Stimulated activated CD4-positive, alpha-beta T cell treated with anti-CD3 and anti-CD28 coated beads, Interleukin-4, amount 100 ng/mL, for 24 hours (primary cell): ENCODE data around the gene TCEAL2.
A peak's percentile ranks its signal among the peaks of the same experiment; 100 is the strongest.
"Not testable (repeated sequence)": the region's sequence is repeated elsewhere in the genome, so short reads cannot be mapped to it uniquely, and the experiment has no call there.

Source experiments
- DNase-seq: peaks from one replicate; pipeline ENCODE4 v3.0.0-alpha.2; 2020

Gene TCEAL2

GRCh38 chrX:102125436-102125835, at the start of gene TCEAL2:
Gene TCEAL2 (plus strand): TSS chrX:102125679. CDS start chrX:102126831, 1,152 bp downstream.
- not testable (repeated sequence) for DNase-seq

- DNase-seq, result no peak
Measured at GRCh38 chrX:102077426-102077825, 48.1 kb upstream of the TCEAL2 start.

- DNase-seq, result no peak
Measured at GRCh38 chrX:102085706-102086105, 39.8 kb upstream of the TCEAL2 start.

GRCh38 chrX:102113367-102113766, 12.1 kb upstream of the TCEAL2 start:
- DNase-seq, result no peak

GRCh38 chrX:102115748-102116147, 9.7 kb upstream of the TCEAL2 start:
- DNase-seq, result no peak

DNA sequence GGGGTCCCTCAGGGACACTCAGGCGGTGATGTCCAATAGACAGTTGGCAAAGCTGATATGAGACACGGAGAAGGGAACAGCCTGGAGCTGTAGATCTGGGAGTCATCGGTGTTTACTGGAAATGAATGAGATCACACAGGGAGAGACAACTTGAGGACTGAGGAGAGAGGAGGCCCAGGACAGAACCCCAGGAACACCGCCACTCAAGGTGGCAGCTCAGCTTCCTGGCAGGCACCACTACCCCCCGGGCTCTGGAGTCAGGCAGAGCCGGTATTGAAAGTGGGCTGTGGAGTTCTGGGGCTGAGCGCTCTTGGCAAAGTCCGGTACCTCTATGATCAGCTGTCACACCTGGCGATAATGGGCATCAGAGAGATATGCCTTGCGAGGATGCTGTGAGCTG, 465 bp upstream of the TCEAL2 start:
- DNase-seq, result not testable (repeated sequence)

GRCh38 chrX:102126080-102126818, 770 bp downstream of the TCEAL2 start:
- DNase-seq, result not testable (repeated sequence)

DNA sequence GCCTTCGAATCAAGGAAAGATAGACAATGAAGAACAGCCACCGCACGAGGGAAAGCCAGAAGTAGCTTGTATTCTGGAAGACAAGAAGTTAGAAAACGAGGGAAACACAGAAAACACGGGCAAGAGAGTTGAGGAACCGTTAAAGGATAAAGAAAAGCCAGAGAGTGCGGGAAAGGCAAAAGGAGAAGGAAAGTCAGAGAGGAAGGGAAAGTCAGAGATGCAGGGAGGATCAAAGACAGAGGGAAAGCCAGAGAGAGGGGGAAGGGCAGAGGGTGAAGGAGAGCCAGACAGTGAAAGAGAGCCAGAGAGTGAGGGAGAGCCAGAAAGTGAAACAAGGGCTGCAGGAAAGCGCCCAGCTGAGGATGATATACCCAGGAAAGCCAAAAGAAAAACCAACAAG, 1.4 kb downstream of the TCEAL2 start:
- DNase-seq, result no peak

DNA sequence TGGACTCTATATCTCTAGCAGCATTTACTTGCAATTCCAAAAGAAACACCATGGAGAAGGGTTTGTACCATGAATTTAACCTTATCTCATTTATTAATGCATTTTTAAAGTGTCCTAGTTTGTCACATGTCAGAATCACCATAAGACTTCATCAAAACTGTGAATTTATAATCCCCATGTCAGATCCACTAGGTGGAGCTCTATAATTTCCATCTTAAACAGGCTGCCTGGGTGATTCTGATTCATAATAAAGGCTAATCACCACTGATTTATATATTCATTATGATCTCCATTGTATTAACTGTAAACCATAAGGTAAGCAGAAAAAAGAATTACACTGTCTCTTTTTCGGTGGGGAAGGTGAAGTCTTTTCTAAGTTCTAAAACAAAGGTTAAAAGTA, 4.0 kb downstream of the TCEAL2 start:
- DNase-seq, result no peak

DNA sequence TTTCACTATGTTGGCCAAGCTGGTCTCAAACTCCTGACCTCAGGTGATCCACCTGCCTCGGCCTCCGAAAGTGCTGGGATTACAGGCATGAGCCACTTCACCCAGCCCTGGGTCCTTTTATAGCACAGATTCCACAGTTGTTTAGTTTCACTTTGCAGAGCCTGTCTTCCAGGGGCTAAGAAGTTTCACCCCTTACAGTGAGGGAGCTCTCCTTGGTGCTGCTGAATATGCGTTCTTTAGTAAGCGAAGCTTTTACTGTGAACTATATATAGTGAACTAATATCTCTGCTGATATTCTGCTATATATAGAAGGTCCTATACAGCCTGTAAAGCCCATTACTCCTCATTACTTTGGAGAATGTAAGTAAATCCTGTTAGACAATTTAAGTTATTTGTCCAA, 12.6 kb downstream of the TCEAL2 start:
- no peak for DNase-seq

DNA sequence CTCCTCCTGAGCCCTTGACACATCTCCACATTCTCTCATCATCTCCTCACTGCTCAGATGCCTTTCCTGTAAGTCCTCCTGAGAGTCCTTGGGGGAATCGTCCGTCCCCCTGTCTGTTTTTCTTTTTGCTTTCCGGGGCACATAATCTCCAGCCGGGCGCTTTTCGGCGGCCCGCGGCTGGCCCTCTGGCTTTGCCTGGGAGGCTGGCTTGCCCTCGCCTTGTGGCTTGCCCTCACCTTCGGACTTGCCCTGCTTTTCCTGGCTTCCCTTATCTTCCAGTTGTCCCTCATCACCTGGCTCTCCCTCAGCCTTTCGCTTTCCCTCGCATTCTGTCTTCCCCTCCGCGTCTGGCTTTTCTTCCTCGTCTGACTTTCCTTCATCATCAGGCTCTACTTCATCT, 15.4 kb downstream of the TCEAL2 start:
- not testable (repeated sequence) for DNase-seq

DNA sequence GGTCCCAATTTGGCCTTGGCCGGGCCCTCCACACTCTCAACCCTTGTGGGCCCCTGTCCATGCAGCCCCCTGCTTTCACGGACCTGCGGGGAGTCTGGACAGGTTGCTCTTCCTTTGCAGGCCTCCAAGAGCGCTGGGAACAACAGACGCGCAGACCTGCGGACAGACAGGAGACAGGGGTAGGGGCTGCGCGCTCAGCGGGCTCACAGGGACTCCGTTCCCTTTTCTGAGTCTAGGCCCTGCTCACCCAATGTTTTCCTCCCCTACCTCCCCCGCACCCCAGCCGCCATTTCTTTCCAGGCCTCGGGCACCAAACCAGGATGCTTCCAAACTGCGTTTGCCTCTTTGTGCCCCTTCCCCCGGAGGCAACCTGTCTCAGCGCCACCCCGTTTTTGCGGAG, 16.2 kb downstream of the TCEAL2 start:
- not testable (repeated sequence) for DNase-seq

GRCh38 chrX:102142274-102142673, 16.8 kb downstream of the TCEAL2 start, which contains the start of gene TCEAL6:
Gene TCEAL6 (minus strand): TSS chrX:102142481.
- not testable (repeated sequence) for DNase-seq

DNA sequence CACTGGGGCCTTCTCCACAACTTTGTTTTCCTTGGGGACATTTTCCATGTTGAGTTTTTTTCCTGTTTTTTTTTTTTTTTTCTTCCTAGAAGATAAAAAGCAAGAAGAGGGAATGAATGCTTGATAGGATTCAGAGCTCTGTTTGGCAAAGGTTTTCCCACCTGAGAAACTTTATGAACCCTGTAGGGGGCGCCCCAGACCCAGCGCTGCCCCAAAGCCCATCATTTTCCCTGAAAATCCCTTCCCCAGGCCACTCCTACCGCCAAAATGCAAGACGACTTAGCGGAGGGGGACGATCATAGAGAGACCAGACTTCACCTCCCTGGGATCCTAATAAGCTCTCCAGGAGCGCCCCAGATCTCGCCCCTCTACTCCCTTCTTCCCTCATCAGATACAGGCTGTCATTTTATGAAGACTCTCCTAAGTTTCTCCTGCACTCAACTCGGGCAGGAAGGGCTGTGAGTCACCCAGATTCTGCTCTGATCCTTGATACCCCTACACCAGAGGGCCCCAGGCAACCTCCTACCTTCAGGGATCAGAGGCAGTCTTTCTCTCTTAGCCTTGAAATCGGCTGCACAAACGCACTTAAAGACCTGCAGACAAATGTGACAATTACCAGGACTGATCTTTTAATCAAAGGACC, 28.9 kb downstream of the TCEAL2 start:
- peak; percentile 5 for DNase-seq

DNA sequence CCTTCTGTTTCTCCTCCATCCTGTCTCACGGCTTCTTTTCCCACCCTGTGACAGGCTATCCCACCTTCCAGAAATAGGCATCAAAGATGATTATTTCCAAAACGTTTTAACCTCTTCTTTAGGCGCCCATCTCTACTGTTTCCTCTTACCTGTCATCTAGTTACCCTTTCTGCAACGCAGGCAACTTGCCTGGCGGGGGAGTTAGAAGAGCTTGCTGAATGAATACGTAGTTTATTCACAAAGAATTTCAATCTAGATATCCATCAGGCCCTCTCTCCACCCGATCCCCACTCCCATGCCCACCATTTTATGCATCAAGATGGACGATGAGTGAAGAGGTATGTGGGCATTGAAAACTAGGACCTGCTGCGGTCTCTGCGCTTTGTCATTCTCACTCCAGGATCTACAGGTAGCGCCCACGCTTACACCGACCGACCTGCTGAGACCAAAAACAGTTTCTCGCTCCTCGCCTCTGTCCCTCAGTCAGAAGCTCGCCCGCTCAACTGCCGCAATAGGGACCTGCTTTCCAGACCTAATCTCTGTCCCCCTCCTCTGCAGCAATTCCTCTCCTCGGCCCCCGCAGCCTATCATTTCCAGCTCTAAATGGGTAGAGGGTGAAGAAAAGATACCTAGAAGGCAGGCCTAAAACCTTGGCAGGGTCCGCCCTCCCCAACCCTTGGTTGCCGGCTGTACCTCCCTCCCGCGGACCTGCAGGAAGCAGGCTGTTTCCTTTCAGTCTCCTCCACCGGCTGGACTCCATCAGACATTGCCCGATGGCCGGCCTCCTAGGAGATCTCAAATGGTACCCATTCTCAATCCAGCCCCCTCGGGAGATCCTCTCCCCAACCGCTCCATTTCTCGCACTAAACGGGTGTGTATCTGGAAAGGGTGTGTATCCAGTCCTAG, 29.7 kb downstream of the TCEAL2 start:
- peak; percentile 7 for DNase-seq

DNA sequence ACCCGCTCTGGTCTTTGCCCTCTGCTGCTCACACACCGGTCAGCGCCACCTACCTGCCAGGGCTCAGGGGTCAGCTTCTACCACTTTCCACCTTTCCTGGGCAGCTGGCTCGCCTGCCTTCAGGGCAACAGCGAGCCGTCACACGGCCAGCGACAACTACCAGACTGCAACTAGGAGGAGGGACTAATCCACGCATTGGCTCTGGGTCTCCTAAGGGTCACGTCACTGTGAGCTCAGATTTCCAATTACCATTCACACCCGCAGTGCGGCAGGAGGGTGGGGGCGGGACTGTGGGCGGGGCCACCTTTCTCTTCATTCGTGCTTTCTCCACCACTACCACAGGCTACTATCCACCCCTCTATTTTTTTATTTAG, 30.3 kb downstream of the TCEAL2 start, which contains the start of gene BEX5:
Gene BEX5 (minus strand): TSS at position 172 of the 374 bp plus-strand sequence. CDS start 1,712 bp downstream, outside the sequence.
- DNase-seq, result peak; percentile 42
